K562 (cell line): ENCODE results near the gene PDE4A. TPM values are rescaled to one million over a fixed set of nuclear protein-coding genes. Genes with fewer than 3 reads are reported as not detected.

Experiments used
- C11orf30 ChIP-seq: fragments of 450-650 bp; IDR thresholded peaks from 2 replicates; pipeline ENCODE4 v1.6.1; 2016; ENCODE audit warnings: low read depth, mild to moderate bottlenecking
- ELK3 ChIP-seq: fragments of 450-650 bp; formaldehyde crosslinking; IDR thresholded peaks from 2 replicates; pipeline ENCODE4 v1.4.0; 2020; ENCODE audit warnings: mild to moderate bottlenecking
- ETV5 ChIP-seq: sonication (generic); formaldehyde crosslinking; IDR thresholded peaks from 2 replicates; pipeline ENCODE4 v1.4.0; 2020; ENCODE audit warnings: low read depth, mild to moderate bottlenecking, missing genetic modification reagents
- HCFC1 ChIP-seq: IDR thresholded peaks from 2 replicates; pipeline ENCODE4 v1.6.1; 2012; ENCODE audit warnings: low read depth, low read length, improper control_type of control experiment
- HIVEP1 ChIP-seq: fragments of 250-450 bp; sonication (Bioruptor Pico); IDR thresholded peaks from 2 replicates; pipeline ENCODE4 v1.4.0; 2020; ENCODE audit warnings: mild to moderate bottlenecking
- LEF1 ChIP-seq: fragments of 450-650 bp; IDR thresholded peaks from 2 replicates; pipeline ENCODE4 v1.6.1; 2016; ENCODE audit warnings: mild to moderate bottlenecking
- MAX ChIP-seq: sonication (generic); formaldehyde crosslinking; IDR thresholded peaks from 2 replicates; pipeline ENCODE4 v1.9.0; 2022; ENCODE audit warnings: mild to moderate bottlenecking, missing genetic modification reagents
- PHB2 ChIP-seq: fragments of 450-650 bp; IDR thresholded peaks from 2 replicates; pipeline ENCODE4 v1.6.1; 2017; ENCODE audit warnings: low read depth
- PHF8 ChIP-seq: fragments of 200-600 bp; sonication (generic); IDR thresholded peaks from 2 replicates; pipeline ENCODE4 v1.6.1; 2012; ENCODE audit warnings: mixed run types, mild to moderate bottlenecking, inconsistent platforms, low read length, moderate library complexity, borderline replicate concordance
- POLR2H ChIP-seq: IDR thresholded peaks from 2 replicates; pipeline ENCODE4 v1.6.1; 2016; ENCODE audit warnings: missing genetic modification characterization, low read depth, mild to moderate bottlenecking, control low read depth, missing compliant biosample characterization, moderate library complexity
- RBM34 ChIP-seq: fragments of 200-400 bp; formaldehyde crosslinking; IDR thresholded peaks from 2 replicates; pipeline ENCODE4 v1.6.1; 2018; ENCODE audit warnings: low read length, borderline replicate concordance; ENCODE audit not compliant: insufficient read depth
- TFAM ChIP-seq: fragments of 250-450 bp; sonication (Bioruptor Pico); conservative IDR thresholded peaks from 2 replicates; pipeline ENCODE4 v1.5.0; 2021; ENCODE audit warnings: mild to moderate bottlenecking, moderate library complexity
- XRCC5 ChIP-seq: fragments of 200-400 bp; formaldehyde crosslinking; IDR thresholded peaks from 2 replicates; pipeline ENCODE4 v1.6.1; 2017; ENCODE audit warnings: low read depth, mild to moderate bottlenecking, low read length
- ZNF12 ChIP-seq: sonication (generic); formaldehyde crosslinking; IDR thresholded peaks from 2 replicates; pipeline ENCODE4 v1.4.0; 2020; ENCODE audit warnings: mild to moderate bottlenecking, missing genetic modification reagents
- ZNF23 ChIP-seq: fragments of 250-450 bp; sonication (Bioruptor Pico); IDR thresholded peaks from 2 replicates; pipeline ENCODE4 v1.4.0; 2020; ENCODE audit warnings: mild to moderate bottlenecking
- ZNF282 ChIP-seq: sonication (generic); formaldehyde crosslinking; IDR thresholded peaks from 2 replicates; pipeline ENCODE4 v1.8.1; 2023; ENCODE audit warnings: missing genetic modification reagents
- ZNF75A ChIP-seq: fragments of 450-650 bp; formaldehyde crosslinking; IDR thresholded peaks from 2 replicates; pipeline ENCODE4 v1.4.0; 2020; ENCODE audit warnings: mild to moderate bottlenecking
- polyA plus RNA-seq, 8 experiments: library from polyadenylated mRNA; depleted of rRNA in 4 of 8; stranded (reverse) in 5 of 8; unstranded in 3 of 8; fragments of >200 nt; fragmentation: Nextera tagmentation in 2 of 8; fragmentation: Illumina TruSeq in 1 of 8; extraction: Ambion mirVana in 2 of 8; extraction: Trizol in 1 of 8; gene quantifications; 2 replicates each; pipeline versions ENCODE4 v1.2.1 to v1.2.3, GENCODE V29; 2011 to 2014; ENCODE audit warnings: inconsistent platforms in 1 of 8, missing spikeins in 1 of 8
- total RNA-seq, 7 experiments: library from RNA; depleted of rRNA in 6 of 7; stranded (reverse); fragments of >200 nt in 6 of 7; fragmentation: Illumina TruSeq in 2 of 7; extraction: Trizol in 2 of 7; gene quantifications; 2 replicates each; pipeline versions ENCODE4 v1.2.1 to v1.2.3, GENCODE V29; 2011 to 2021; ENCODE audit warnings: low replicate concordance in 1 of 7
- TF ChIP-seq, protein P1 (sequence below): fragments of 450-650 bp; IDR thresholded peaks from 2 replicates; pipeline ENCODE4 v1.6.1; 2017; ENCODE audit warnings: antibody characterized with exemption, mild to moderate bottlenecking
- TF ChIP-seq, protein P2 (sequence below): fragments of 450-650 bp; IDR thresholded peaks from 2 replicates; pipeline ENCODE4 v1.6.1; 2016; ENCODE audit warnings: missing biosample characterization, missing genetic modification characterization
- TF ChIP-seq, protein P3 (sequence below): sonication (generic); formaldehyde crosslinking; IDR thresholded peaks from 2 replicates; pipeline ENCODE4 v1.8.0; 2022; ENCODE audit warnings: mild to moderate bottlenecking, missing genetic modification reagents, borderline replicate concordance

The PDE4A gene
- total and polyA plus RNA-seq, 9 of the 15 experiments (the other 6 are each of a cell fraction or from before 2014, with no cell fraction given), result 0.66 to 26.9 (median 4.6) TPM

DNA sequence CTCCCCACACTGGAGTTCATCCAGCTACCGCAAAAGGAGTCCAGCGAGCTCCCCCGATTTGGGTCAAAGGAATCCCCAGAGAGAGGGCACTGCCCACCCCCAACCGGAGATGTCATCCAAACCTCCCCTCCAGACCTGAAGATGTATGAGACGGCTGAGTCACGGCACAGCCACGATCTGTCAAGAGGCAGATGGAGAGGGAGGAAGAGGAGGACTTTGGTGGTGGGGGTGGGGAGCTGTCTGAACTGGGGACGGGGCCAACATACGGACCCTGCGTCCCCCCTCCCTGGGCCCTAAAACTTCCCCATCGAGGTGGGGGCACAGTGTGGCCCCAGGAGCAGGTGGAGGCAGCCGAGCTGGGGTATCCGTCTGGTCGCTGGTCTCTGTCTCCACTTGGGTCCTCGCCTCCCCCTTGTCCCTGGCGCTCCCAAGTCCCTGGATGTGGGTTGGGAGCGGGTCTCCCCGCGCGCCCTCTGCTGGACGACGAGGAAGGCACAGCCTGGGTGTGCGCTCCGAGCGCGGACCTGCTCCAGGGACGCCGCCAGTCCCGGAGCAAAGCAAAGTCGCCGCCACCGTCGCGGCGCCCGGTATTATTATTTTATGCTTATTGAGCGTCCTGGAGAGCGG, 3.8 kb downstream of the PDE4A start (continued):
- TF ChIP-seq, protein P1, sequence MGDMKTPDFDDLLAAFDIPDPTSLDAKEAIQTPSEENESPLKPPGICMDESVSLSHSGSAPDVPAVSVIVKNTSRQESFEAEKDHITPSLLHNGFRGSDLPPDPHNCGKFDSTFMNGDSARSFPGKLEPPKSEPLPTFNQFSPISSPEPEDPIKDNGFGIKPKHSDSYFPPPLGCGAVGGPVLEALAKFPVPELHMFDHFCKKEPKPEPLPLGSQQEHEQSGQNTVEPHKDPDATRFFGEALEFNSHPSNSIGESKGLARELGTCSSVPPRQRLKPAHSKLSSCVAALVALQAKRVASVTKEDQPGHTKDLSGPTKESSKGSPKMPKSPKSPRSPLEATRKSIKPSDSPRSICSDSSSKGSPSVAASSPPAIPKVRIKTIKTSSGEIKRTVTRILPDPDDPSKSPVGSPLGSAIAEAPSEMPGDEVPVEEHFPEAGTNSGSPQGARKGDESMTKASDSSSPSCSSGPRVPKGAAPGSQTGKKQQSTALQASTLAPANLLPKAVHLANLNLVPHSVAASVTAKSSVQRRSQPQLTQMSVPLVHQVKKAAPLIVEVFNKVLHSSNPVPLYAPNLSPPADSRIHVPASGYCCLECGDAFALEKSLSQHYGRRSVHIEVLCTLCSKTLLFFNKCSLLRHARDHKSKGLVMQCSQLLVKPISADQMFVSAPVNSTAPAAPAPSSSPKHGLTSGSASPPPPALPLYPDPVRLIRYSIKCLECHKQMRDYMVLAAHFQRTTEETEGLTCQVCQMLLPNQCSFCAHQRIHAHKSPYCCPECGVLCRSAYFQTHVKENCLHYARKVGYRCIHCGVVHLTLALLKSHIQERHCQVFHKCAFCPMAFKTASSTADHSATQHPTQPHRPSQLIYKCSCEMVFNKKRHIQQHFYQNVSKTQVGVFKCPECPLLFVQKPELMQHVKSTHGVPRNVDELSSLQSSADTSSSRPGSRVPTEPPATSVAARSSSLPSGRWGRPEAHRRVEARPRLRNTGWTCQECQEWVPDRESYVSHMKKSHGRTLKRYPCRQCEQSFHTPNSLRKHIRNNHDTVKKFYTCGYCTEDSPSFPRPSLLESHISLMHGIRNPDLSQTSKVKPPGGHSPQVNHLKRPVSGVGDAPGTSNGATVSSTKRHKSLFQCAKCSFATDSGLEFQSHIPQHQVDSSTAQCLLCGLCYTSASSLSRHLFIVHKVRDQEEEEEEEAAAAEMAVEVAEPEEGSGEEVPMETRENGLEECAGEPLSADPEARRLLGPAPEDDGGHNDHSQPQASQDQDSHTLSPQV, result no peak
- TF ChIP-seq PHF8 (peak; percentile 23; the same call in 1 of the 2 replicates), ZNF282 (CRISPR knock-in tag) (0 out of 2 replicates have a peak, but pooled peaks have one; percentile 13), HCFC1 (0 out of 2 replicates have a peak, but pooled peaks have one; percentile 9), RBM34 (no peak), ZNF75A (CRISPR knock-in tag) (no peak), LEF1 (0 out of 2 replicates have a peak, but pooled peaks have one; percentile 33), C11orf30 (peak; percentile 67; the same call in 1 of the 2 replicates), XRCC5 (peak; percentile 88; the same call in 1 of the 2 replicates), POLR2H (tag) (no peak), HIVEP1 (CRISPR knock-in tag) (no peak), ZNF23 (CRISPR knock-in tag) (no peak), PHB2 (no peak), MAX (CRISPR knock-in tag) (peak; percentile 70; the same call in 1 of the 2 replicates), ETV5 (peak; percentile 60; the same call in 1 of the 2 replicates), ELK3 (CRISPR knock-in tag) (no peak), ZNF12 (CRISPR knock-in tag) (no peak), TFAM (no peak)
- TF ChIP-seq, protein P2, sequence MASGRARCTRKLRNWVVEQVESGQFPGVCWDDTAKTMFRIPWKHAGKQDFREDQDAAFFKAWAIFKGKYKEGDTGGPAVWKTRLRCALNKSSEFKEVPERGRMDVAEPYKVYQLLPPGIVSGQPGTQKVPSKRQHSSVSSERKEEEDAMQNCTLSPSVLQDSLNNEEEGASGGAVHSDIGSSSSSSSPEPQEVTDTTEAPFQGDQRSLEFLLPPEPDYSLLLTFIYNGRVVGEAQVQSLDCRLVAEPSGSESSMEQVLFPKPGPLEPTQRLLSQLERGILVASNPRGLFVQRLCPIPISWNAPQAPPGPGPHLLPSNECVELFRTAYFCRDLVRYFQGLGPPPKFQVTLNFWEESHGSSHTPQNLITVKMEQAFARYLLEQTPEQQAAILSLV (tag), result no peak
- TF ChIP-seq, protein P3, sequence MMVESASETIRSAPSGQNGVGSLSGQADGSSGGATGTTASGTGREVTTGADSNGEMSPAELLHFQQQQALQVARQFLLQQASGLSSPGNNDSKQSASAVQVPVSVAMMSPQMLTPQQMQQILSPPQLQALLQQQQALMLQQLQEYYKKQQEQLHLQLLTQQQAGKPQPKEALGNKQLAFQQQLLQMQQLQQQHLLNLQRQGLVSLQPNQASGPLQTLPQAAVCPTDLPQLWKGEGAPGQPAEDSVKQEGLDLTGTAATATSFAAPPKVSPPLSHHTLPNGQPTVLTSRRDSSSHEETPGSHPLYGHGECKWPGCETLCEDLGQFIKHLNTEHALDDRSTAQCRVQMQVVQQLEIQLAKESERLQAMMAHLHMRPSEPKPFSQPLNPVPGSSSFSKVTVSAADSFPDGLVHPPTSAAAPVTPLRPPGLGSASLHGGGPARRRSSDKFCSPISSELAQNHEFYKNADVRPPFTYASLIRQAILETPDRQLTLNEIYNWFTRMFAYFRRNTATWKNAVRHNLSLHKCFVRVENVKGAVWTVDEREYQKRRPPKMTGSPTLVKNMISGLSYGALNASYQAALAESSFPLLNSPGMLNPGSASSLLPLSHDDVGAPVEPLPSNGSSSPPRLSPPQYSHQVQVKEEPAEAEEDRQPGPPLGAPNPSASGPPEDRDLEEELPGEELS, result no peak
